Gastroesophageal sphincter (tissue), 4 donors: ENCODE measurements around the gene STXBP6. TPM values are rescaled to one million over a fixed set of nuclear protein-coding genes. Genes with fewer than 3 reads are reported as not detected.

ENCODE experiments used
- ATAC-seq: fragments of 150-250 bp; one replicate; pipeline ENCODE4 v1.9.1; 2016; ENCODE audit warnings: mild to moderate bottlenecking, moderate library complexity
- H3K27ac ChIP-seq, 4 donors: fragments of 200-600 bp; sonication (generic) in 3 of 4; 1 replicate in 3 of 4; 2 replicates in 1 of 4; pipeline ENCODE4 v1.5.1; 2016 to 2019
- H3K27me3 ChIP-seq: fragments of 200-600 bp; sonication (generic); one replicate; pipeline ENCODE4 v1.5.1; 2019
- H3K36me3 ChIP-seq, 2 donors: fragments of 200-600 bp; sonication (generic); one replicate each; pipeline ENCODE4 v1.5.1; 2019; ENCODE audit warnings: control low read depth in 1 of 2
- H3K4me1 ChIP-seq, 3 donors: fragments of 200-600 bp; sonication (generic); 1 replicate in 2 of 3; 2 replicates in 1 of 3; pipeline ENCODE4 v1.5.1; 2016 to 2019; ENCODE audit warnings: control low read depth in 2 of 3
- H3K4me3 ChIP-seq, 2 donors: fragments of 200-600 bp; sonication (generic); one replicate each; pipeline ENCODE4 v1.5.1; 2019; ENCODE audit warnings: mild to moderate bottlenecking in 1 of 2, moderate library complexity in 1 of 2
- H3K9me3 ChIP-seq, 3 donors: fragments of 200-600 bp; sonication (generic); one replicate each; pipeline ENCODE4 v1.5.1; 2017 to 2019; ENCODE audit warnings: control low read depth in 2 of 3
- EP300 ChIP-seq: sonication (generic); formaldehyde crosslinking; IDR thresholded peaks from one replicate; pipeline ENCODE4 v1.6.1; 2017; ENCODE audit warnings: antibody characterized with exemption, mild to moderate bottlenecking
- POLR2A ChIP-seq, 2 donors: fragments of 450-650 bp; IDR thresholded peaks; one replicate each; pipeline ENCODE4 v1.6.1; 2017; ENCODE audit warnings: antibody characterized with exemption in 2 of 2, mild to moderate bottlenecking in 2 of 2, moderate library complexity in 1 of 2
- POLR2AphosphoS5 ChIP-seq: sonication (generic); formaldehyde crosslinking; IDR thresholded peaks from one replicate; pipeline ENCODE4 v1.6.1; 2017; ENCODE audit warnings: antibody characterized with exemption
- WGBS, 2 donors: methylation state at CpG; one replicate each; pipeline ENCODE4 v1.1.5; 2018; ENCODE audit warnings: low coverage in 1 of 2; 5-methylcytosine and 5-hydroxymethylcytosine counted together
- total RNA-seq, 4 donors: library from RNA; depleted of rRNA; stranded (reverse); fragments of >200 nt; gene quantifications; one replicate each; pipeline ENCODE4 v1.1.0, GENCODE V29; 2016
- TF ChIP-seq, protein P1 (sequence below), 4 experiments: fragments of 200-600 bp in 2 of 4; fragments of 450-650 bp in 2 of 4; sonication (generic) in 1 of 4; IDR thresholded peaks; one replicate each; pipeline ENCODE4 v1.5.1; 2017 to 2019; ENCODE audit warnings: antibody characterized with exemption in 4 of 4, mild to moderate bottlenecking in 2 of 4, moderate library complexity in 2 of 4

The STXBP6 gene
- total RNA-seq, 4 donors from 2014 or later: 29.3 to 55.7 (median 44.0) TPM

GRCh38 chr14:24883576-24883975 lies 166.4 kb downstream of the STXBP6 start:
- no peak for ATAC-seq
- Histone ChIP-seq H3K27me3 (no peaks in the 10 kb centered on the region), H3K27ac (no peak overlapping the region), H3K4me1 (peaks cover 3 to 23% (median 12%) of the 10 kb centered on the region in 3 donors), H3K9me3 (no peaks in the 10 kb centered on the region), H3K36me3 (no peaks in the 10 kb centered on the region), H3K4me3 (no peak overlapping the region)
- 63 to 81% methylated on average over 2 of the region's 2 CpGs for WGBS, 2 donors
- TF ChIP-seq, protein P1, sequence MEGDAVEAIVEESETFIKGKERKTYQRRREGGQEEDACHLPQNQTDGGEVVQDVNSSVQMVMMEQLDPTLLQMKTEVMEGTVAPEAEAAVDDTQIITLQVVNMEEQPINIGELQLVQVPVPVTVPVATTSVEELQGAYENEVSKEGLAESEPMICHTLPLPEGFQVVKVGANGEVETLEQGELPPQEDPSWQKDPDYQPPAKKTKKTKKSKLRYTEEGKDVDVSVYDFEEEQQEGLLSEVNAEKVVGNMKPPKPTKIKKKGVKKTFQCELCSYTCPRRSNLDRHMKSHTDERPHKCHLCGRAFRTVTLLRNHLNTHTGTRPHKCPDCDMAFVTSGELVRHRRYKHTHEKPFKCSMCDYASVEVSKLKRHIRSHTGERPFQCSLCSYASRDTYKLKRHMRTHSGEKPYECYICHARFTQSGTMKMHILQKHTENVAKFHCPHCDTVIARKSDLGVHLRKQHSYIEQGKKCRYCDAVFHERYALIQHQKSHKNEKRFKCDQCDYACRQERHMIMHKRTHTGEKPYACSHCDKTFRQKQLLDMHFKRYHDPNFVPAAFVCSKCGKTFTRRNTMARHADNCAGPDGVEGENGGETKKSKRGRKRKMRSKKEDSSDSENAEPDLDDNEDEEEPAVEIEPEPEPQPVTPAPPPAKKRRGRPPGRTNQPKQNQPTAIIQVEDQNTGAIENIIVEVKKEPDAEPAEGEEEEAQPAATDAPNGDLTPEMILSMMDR (IDR thresholded peaks at IDR 0.05): no peak
- TF ChIP-seq POLR2A (IDR thresholded peaks at IDR 0.05): no peak

GRCh38 chr14:24881116-24881893 lies 168.6 kb downstream of the STXBP6 start:
- ATAC-seq: no peak
- Histone ChIP-seq H3K9me3 (no peaks in the 10 kb centered on the region), H3K36me3 (no peaks in the 10 kb centered on the region), H3K27me3 (no peaks in the 10 kb centered on the region), H3K4me3 (no peak overlapping the region), H3K4me1 (peaks cover 3 to 31% (median 12%) of the 10 kb centered on the region in 3 donors), H3K27ac (peak overlapping the region in 3 of 4 donors; percentile 19 to 43 (median 29))
- TF ChIP-seq POLR2AphosphoS5: no peak
- TF ChIP-seq, protein P1 (IDR thresholded peaks at IDR 0.05): no peak
- TF ChIP-seq POLR2A (IDR thresholded peaks at IDR 0.05): no peak
- TF ChIP-seq EP300: no peak
- 80 to 82% methylated on average over 2 of the region's 2 CpGs for WGBS, 2 donors

DNA sequence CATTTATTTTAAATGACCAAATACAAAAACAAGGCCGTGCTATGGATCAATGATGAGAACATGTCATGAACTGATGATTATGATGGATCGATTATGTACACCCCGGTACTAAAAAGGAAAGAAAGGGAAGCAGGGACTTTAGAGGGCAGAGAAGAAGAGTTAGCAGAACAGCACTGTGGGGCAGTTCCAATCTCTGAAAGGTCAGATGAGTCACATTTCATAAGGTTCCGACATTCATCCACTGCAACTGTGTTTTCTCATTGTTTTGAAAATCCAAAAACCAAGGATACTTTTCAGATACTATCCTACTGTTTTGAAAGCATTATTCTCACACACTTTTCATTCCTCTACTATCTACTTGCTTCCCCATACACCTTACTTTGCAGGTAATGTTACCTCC lies 169.3 kb downstream of the STXBP6 start:
- H3K9me3 ChIP-seq: no peaks in the 10 kb centered on the region
- 42 to 59% methylated on average over 2 to 4 of the region's 4 CpGs for WGBS, 2 donors
- H3K36me3 ChIP-seq: no peaks in the 10 kb centered on the region
- no peak for TF ChIP-seq EP300
- TF ChIP-seq POLR2AphosphoS5: peak; percentile 32
- TF ChIP-seq POLR2A (IDR thresholded peaks at IDR 0.05): no peak
- TF ChIP-seq, protein P1 (IDR thresholded peaks at IDR 0.05): no peak
- peak overlapping the region; percentile 19 to 43 (median 29) for H3K27ac ChIP-seq
- ATAC-seq: peak; percentile 53
- no peaks in the 10 kb centered on the region for H3K27me3 ChIP-seq
- no peak overlapping the region for H3K4me3 ChIP-seq
- peaks cover 3 to 37% (median 15%) of the 10 kb centered on the region in 3 donors for H3K4me1 ChIP-seq

DNA sequence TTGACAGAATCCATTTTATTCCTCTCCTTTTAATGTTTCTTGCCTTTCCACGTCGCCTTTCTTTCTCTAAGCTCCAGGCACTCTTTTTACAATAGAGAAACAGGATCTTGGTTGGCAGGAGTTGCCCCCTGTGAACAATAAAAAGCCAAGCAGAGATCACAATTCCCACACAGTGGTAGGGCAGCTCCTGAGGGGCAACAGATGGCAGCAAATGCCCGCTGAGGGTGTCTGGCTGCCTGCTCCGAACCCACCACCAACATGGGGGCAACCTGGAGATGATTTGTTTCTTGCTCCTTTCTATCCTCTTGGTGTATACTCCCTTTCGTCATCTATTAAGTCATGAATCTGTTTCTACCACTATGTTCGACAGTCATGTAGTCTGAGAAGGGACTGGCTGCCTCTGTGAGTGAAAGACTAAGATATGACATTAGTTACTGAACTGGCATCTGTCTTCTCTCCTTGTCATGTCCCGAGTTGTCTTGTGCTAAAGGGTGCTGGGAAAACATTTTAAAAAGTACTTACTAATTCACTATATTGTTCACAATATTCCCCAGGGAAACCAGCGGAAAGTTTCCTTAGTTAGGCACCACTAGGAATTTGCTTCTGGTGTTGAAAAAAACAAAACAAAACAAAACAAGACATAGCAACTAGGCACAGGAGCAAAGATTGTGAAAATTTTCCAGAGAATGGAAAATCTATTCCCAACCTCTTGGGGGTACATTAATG lies 170.1 kb downstream of the STXBP6 start:
- Histone ChIP-seq H3K4me1 (peaks cover 3 to 46% (median 17%) of the 10 kb centered on the region in 3 donors), H3K9me3 (no peaks in the 10 kb centered on the region), H3K27me3 (no peaks in the 10 kb centered on the region), H3K36me3 (no peaks in the 10 kb centered on the region), H3K4me3 (no peak overlapping the region), H3K27ac (peak overlapping the region; percentile 29 to 52 (median 32))
- TF ChIP-seq POLR2A (IDR thresholded peaks at IDR 0.05) (no peak), EP300 (no peak), POLR2AphosphoS5 (no peak)
- TF ChIP-seq, protein P1 (IDR thresholded peaks at IDR 0.05): no peak
- WGBS, 2 donors: 43 to 73% methylated on average over 2 to 8 of the region's 8 CpGs
- ATAC-seq: peak; percentile 25
